Activated CD4-positive, alpha-beta T cell treated with anti-CD3 and anti-CD28 coated beads for 36 hours (primary cell): ENCODE measurements around the gene FKBP7. TPM values are rescaled to one million over a fixed set of nuclear protein-coding genes. Genes with fewer than 3 reads are reported as not detected.

ENCODE experiments used
- ATAC-seq: fragments of 200-7000 bp; cut with Tn5 transposase; one replicate; pipeline ENCODE4 v1.10.0; 2021; ENCODE audit warnings: mild to moderate bottlenecking, moderate library complexity
- CTCF ChIA-PET: fragments of 350-600 bp; sonication (Branson Sonifier 250); formaldehyde crosslinking; loops from one replicate; lab custom pipeline; 2021; ENCODE audit warnings: antibody characterized with exemption; lab: Charles Lee
- POLR2A ChIA-PET: fragments of 350-600 bp; sonication (Branson Sonifier 250); formaldehyde crosslinking; loops from one replicate; lab custom pipeline; 2021; ENCODE audit warnings: antibody characterized with exemption, inconsistent platforms; lab: Charles Lee
- DNase-seq: peaks from one replicate; pipeline ENCODE4 v3.0.0-alpha.2; 2020
- H3K27ac Mint-ChIP-seq: one replicate; pipeline ENCODE4 v1.8.0; 2021; ENCODE audit warnings: mixed read lengths
- H3K27me3 Mint-ChIP-seq: one replicate; pipeline ENCODE4 v1.8.0; 2021; ENCODE audit warnings: mixed read lengths
- H3K36me3 Mint-ChIP-seq: one replicate; pipeline ENCODE4 v1.8.0; 2021; ENCODE audit warnings: low read depth, mixed read lengths
- H3K4me1 Mint-ChIP-seq: one replicate; pipeline ENCODE4 v1.8.0; 2021; ENCODE audit warnings: mixed read lengths
- H3K4me3 Mint-ChIP-seq: one replicate; pipeline ENCODE4 v1.8.0; 2021; ENCODE audit warnings: mild to moderate bottlenecking, moderate library complexity, mixed read lengths
- H3K9me3 Mint-ChIP-seq: one replicate; pipeline ENCODE4 v1.8.0; 2021; ENCODE audit warnings: low read depth, mixed read lengths
- intact Hi-C, 2 experiments: fragments of 100-400 bp; cut with DNase I in 1 of 2; cut with micrococcal nuclease in 1 of 2; formaldehyde crosslinking; loops; one replicate each; pipeline versions ENCODE4 v1.14.2 to v1.15.1; 2022 to 2024; cut with DNase I, micrococcal nuclease
- total RNA-seq, 2 experiments: library from RNA; stranded (reverse); gene quantifications; one replicate each; pipeline ENCODE4 v1.2.3, GENCODE V29; 2021

Gene FKBP7
- total RNA-seq, 2 experiments from 2014 or later: 3.4 to 4.8 TPM

DNA sequence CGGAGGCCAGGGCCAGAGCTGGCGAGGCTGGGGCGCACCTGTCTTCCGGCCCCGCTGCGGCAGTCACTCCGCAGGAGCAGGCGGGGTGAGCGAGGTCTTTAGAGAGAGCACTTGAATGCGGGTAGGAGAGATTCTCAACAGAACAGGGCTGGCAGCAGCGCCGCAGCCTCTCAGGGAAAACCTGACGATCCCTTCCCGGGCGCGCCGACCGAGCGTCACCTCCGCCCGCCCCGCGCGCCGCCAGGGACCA, 28.0 kb downstream of the FKBP7 start:
- peaks cover 27% of the 10 kb centered on the region for H3K4me1 Mint-ChIP-seq
- DNase-seq: peak; percentile 90
- no peaks in the 10 kb centered on the region for H3K27me3 Mint-ChIP-seq
- peak overlapping the region; percentile 88 for H3K4me3 Mint-ChIP-seq
- intact Hi-C loops: loop anchor here (1.0 to 2.0 kb wide), 7 partner anchors 36 to 1238 kb away; partner anchors contain the start of genes HNRNPA3 (in 1 of the 2) and OSBPL6 (in 1 of the 2)
- peak; percentile 57 for ATAC-seq
- H3K36me3 Mint-ChIP-seq: peaks cover 30% of the 10 kb centered on the region
- no peaks in the 10 kb centered on the region for H3K9me3 Mint-ChIP-seq
- POLR2A ChIA-PET: interaction anchor here (0.7 to 1.6 kb wide), 2 partner anchors 37 to 39 kb away, joined by 3 to 4 read pairs; no protein-coding TSS in a partner anchor
- H3K27ac Mint-ChIP-seq: peak overlapping the region; percentile 90
- CTCF ChIA-PET: interaction anchor here (1.0 to 1.5 kb wide), 4 partner anchors 31 to 339 kb away, joined by 4 to 7 read pairs (median 4); partner anchors contain the start of gene RBM45

DNA sequence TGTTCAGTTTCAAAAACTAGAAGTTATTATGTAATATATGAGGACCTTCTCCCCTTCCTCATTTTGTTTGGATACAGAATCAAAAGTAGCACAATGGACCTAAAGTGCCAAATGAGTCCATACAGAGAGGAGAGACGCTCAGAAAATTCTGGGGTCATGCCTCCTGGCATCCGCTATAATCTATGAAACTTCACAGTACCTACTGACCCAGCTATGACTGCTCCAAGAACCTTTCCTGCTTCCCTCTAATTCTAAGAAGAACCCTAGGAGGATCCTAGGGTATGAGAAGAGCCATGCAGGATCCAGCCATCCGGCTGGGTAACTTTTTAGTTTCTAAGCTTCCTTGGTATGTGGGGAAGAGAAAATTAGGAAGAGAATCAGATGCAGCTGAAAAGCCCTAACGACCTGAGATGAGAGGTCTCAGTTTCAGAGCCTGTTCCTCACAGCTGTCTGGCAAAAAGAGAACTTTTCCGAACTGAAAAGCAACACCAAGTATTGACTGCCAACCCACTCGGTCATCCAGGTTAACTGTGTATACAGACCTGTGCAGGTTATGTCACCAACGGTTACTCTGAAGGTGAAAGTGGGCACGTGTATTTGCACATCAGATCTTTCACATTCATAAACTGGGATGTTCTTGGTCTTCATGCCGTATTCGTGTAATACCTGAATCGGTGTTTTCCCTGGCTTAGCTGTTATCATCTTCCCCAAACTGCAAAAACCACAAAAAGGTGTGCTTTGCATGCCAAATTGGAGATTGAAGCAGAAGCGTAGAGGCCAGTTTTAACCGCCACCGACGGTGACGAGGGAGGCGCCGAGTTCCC, 28.5 kb downstream of the FKBP7 start:
- Mint-ChIP-seq H3K4me1 (peaks cover 29% of the 10 kb centered on the region), H3K36me3 (peaks cover 36% of the 10 kb centered on the region), H3K4me3 (peak overlapping the region; percentile 88), H3K9me3 (no peaks in the 10 kb centered on the region), H3K27ac (peak overlapping the region; percentile 90), H3K27me3 (no peaks in the 10 kb centered on the region)
- ATAC-seq (no peak), DNase-seq (no peak)
- intact Hi-C loops: loop anchor here (1.0 to 2.0 kb wide), 7 partner anchors 36 to 1237 kb away; partner anchors contain the start of genes HNRNPA3 (in 1 of the 2) and OSBPL6 (in 1 of the 2)
- ChIA-PET CTCF (interaction anchor here (0.8 to 1.5 kb wide), 6 partner anchors 30 to 338 kb away, joined by 3 to 7 read pairs (median 4); partner anchors contain the start of gene RBM45), POLR2A (interaction anchor here (1.1 to 1.6 kb wide), 2 partner anchors 36 to 81 kb away, joined by 3 to 4 read pairs; no protein-coding TSS in a partner anchor)

DNA sequence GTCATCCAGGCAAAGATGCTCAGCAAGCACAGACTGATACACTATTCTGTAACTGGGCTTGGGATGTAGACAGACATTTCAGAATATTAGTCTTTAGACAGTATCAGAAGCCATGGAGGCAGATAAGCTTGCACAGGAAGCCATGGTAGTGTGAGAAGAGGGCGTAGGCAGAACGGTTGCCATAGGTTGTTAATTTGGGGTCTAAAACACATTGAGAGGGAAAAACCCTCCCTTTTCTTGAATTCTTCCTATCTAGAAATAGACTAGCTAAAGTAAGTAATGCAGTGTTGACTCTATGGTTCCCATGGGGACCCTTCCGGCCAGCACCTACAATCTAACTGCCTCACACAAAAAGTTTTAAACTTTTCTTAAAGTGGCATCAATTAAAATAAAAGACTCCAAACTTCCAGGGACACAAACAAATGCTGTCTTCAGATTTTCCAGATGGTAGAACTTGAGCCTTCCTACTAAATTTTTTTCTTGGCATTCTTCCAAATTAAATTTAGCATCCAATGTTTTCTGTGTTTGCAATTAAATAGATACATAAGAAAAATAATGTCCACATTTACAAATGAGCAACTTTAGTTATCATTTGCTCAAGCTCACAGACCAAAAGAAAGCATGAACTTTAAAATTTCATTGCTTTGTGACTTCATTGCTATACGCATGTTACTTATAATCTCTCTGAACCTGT, 29.3 kb downstream of the FKBP7 start:
- peak overlapping the region; percentile 88 for H3K4me3 Mint-ChIP-seq
- intact Hi-C loops: no loop called here
- CTCF ChIA-PET: interaction anchor here (0.8 to 1.5 kb wide), 5 partner anchors 32 to 74 kb away, joined by 3 to 7 read pairs (median 4); no protein-coding TSS in a partner anchor

DNA sequence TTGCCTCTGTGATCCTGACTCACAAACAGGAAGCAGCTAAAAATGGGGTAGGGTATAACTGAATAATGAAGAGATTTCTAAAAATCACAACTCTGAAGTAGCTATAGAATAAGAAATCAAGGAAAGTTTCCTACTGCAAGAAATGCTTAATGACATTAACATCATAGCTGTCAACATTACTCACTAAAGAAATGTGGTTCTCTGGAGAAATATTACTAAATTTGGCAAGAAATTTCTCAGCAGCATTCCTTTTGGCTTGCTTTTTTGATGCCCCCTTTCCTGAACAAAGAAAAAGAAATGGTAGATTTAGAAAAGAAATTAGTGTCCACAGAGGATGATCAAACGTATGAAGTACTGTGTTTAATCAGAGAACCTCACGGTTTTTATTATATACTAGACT, 37.0 kb downstream of the FKBP7 start:
- Mint-ChIP-seq H3K27me3 (no peaks in the 10 kb centered on the region), H3K4me3 (no peak overlapping the region), H3K9me3 (no peaks in the 10 kb centered on the region), H3K4me1 (peaks cover 2% of the 10 kb centered on the region), H3K27ac (no peak overlapping the region), H3K36me3 (peaks cover 46% of the 10 kb centered on the region)
- ChIA-PET POLR2A (no interaction called here), CTCF (interaction anchor here (2.2 kb wide), 1 partner anchor 27 kb away, joined by 9 read pairs; no protein-coding TSS in a partner anchor)
- ATAC-seq: no peak
- intact Hi-C loops: no loop called here
- no peak for DNase-seq

More for the DNA sequence above, 29.3 kb downstream of the FKBP7 start:
- Mint-ChIP-seq H3K27me3 (no peaks in the 10 kb centered on the region), H3K27ac (peak overlapping the region; percentile 90), H3K36me3 (peaks cover 40% of the 10 kb centered on the region), H3K9me3 (no peaks in the 10 kb centered on the region), H3K4me1 (peaks cover 29% of the 10 kb centered on the region)
- ATAC-seq: no peak
- POLR2A ChIA-PET: interaction anchor here (1.1 kb wide), 1 partner anchor 82 kb away, joined by 3 read pairs; no protein-coding TSS in a partner anchor
- no peak for DNase-seq

DNA sequence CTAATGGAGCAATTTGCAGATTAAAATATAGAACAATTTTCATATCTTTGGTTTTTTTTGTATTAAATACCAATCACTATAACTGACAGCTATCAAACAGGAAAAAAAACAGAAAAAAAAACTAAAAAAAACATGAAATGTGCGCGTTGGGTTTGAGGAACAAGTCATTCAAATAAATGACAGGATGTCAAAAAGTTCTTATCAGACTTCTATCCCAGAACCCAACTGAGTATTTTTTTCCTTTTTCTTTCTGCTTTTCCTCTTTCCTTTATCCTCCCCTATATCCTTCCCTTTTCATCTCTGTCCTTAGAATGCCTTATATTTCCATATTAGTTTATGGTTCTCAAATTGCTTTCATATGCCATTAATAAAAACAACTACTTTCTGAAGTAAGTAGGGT, 41.7 kb downstream of the FKBP7 start:
- no peak for ATAC-seq
- intact Hi-C loops: no loop called here
- ChIA-PET POLR2A (no interaction called here), CTCF (interaction anchor here (1.5 kb wide), 1 partner anchor 43 kb away, joined by 4 read pairs; no protein-coding TSS in a partner anchor)
- Mint-ChIP-seq H3K27ac (no peak overlapping the region), H3K9me3 (no peaks in the 10 kb centered on the region), H3K36me3 (peaks cover 46% of the 10 kb centered on the region), H3K4me3 (no peak overlapping the region), H3K27me3 (no peaks in the 10 kb centered on the region), H3K4me1 (no peaks in the 10 kb centered on the region)
- no peak for DNase-seq

DNA sequence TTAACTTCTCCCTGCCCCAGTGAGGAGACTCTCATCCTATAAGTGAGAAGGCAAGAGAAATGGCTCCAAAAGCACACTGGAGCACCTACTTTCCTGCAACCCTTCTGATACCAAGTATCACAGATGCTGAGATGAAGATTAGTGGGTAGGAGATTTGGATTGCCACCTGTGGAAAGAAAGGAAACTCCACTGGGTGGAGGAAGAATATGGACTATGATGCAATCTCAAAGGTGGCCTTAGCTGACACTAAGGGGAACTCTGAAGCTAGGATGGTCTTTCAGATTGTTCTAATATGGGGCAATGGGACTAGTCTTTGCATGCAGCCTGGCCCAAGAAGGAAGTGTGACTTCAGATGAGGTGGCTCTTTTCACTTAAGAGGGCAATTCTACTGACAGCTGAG, 49.1 kb downstream of the FKBP7 start:
- intact Hi-C loops: no loop called here
- CTCF ChIA-PET: interaction anchor here (1.4 to 1.8 kb wide), 2 partner anchors 10 to 14 kb away, joined by 8 to 11 read pairs; no protein-coding TSS in a partner anchor
- H3K36me3 Mint-ChIP-seq: peaks cover 68% of the 10 kb centered on the region

DNA sequence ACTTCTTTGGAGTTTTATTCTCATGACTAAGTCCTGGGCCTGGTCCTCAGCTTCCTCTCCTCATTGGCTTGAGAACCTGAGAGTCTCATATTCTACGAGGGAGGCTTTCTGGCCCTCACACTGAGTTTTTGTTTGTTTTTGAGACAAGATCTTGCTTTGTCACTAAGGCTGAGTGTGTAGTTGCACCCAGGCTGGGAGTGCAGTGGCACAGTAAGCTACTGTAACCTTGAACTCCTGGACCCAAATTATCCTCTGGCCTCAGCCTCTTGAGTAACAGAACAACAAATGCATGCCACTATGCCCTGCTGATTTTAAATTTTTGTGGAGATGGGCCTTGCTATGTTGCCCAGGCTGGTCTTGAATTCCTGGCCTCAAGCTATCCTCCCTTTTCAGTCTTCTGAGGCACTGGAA, 50.0 kb downstream of the FKBP7 start:
- no peak overlapping the region for H3K4me3 Mint-ChIP-seq
- no peaks in the 10 kb centered on the region for H3K27me3 Mint-ChIP-seq
- peak overlapping the region; percentile 43 for H3K27ac Mint-ChIP-seq
- H3K36me3 Mint-ChIP-seq: peaks cover 66% of the 10 kb centered on the region
- no peaks in the 10 kb centered on the region for H3K4me1 Mint-ChIP-seq
- peaks cover 15% of the 10 kb centered on the region for H3K9me3 Mint-ChIP-seq
- ChIA-PET CTCF (interaction anchor here (0.9 to 1.8 kb wide), 3 partner anchors 9 to 43 kb away, joined by 3 to 11 read pairs (median 8); no protein-coding TSS in a partner anchor), POLR2A (interaction anchor here (1.4 kb wide), 1 partner anchor 19 kb away, joined by 4 read pairs; no protein-coding TSS in a partner anchor)
- ATAC-seq (no peak), DNase-seq (no peak)
- intact Hi-C loops: no loop called here

More for the DNA sequence above, 49.1 kb downstream of the FKBP7 start:
- H3K27me3 Mint-ChIP-seq: no peaks in the 10 kb centered on the region
- no peak overlapping the region for H3K27ac Mint-ChIP-seq
- ATAC-seq (no peak), DNase-seq (no peak)
- H3K4me3 Mint-ChIP-seq: no peak overlapping the region
- H3K9me3 Mint-ChIP-seq: peaks cover 15% of the 10 kb centered on the region
- H3K4me1 Mint-ChIP-seq: no peaks in the 10 kb centered on the region
- POLR2A ChIA-PET: no interaction called here

DNA sequence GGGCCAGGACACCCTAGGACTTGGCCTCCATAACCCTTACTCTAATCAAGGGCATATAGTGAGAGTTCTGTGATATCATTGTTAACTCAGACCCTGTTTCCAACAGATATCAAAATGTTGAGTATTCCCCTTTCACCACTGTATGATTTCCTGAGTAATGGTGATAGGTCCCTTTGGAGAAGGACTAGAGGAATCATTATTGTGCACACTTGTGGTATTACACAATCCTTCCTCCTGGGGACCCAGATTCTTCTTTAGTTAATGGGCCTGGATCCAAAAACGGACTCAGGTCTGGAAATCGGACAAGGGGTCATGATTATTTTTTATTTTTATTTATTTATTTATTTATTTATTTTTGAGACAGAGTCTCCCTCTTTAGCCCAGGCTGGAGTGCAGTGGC, 50.9 kb downstream of the FKBP7 start:
- no peak overlapping the region for H3K27ac Mint-ChIP-seq
- DNase-seq (no peak), ATAC-seq (no peak)
- peaks cover 65% of the 10 kb centered on the region for H3K36me3 Mint-ChIP-seq
- intact Hi-C loops: no loop called here
- H3K9me3 Mint-ChIP-seq: peaks cover 15% of the 10 kb centered on the region
- POLR2A ChIA-PET: interaction anchor here (1.4 kb wide), 1 partner anchor 20 kb away, joined by 4 read pairs; no protein-coding TSS in a partner anchor
- H3K4me1 Mint-ChIP-seq: no peaks in the 10 kb centered on the region
- CTCF ChIA-PET: interaction anchor here (0.7 kb wide), 1 partner anchor 12 kb away, joined by 3 read pairs; no protein-coding TSS in a partner anchor
- no peaks in the 10 kb centered on the region for H3K27me3 Mint-ChIP-seq
- H3K4me3 Mint-ChIP-seq: no peak overlapping the region

DNA sequence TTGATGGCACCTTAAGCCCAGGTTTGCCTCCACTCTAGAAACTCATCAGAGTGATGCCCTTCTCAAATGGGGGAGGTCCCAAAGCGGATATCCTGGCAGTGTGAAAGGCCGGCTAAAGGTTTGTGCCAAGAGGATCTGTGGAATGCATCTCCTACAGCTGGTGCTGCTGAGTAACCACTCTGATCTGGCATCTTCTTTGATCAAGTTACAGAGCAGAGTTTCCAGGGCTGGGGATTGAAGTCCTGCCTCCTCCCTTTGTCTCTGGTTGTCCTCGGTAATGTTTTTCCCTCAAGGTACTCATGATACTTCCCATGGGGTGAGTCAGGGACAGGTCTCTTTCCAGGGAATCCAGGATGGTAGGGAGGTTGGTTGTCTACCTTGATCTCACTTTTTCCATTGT, 52.0 kb downstream of the FKBP7 start:
- Mint-ChIP-seq H3K4me3 (no peak overlapping the region), H3K9me3 (peaks cover 15% of the 10 kb centered on the region), H3K27ac (no peak overlapping the region), H3K27me3 (no peaks in the 10 kb centered on the region), H3K36me3 (peaks cover 60% of the 10 kb centered on the region), H3K4me1 (no peaks in the 10 kb centered on the region)
- ChIA-PET POLR2A (no interaction called here), CTCF (no interaction called here)
- intact Hi-C loops: no loop called here
- ATAC-seq: no peak
- no peak for DNase-seq

DNA sequence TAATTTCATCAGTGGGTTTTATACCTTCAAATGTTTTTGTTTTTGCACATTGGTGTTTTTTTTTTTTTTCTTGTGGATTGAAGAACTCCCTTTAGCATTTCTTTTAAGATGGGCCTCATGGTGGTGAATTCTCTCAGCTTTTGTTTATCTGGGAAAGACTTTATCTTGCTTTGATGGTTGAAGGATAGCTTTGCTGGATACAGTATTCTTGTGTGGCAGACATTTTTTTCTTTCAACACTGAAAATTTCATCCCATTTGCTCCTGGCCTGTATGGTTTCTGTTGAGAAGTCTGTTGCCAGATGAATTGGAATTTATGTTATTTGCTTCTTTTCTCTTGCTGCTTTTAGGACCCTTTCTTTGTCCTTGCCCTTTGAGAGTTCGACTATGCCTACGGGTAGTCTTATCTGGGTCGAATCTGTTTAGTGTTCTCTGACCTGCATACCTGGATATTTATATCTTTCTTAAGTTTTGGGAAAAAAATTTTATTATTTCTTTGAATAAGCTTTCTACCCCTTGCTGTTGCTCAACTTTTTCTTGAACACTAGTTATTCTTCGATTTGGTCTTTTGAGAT, 53.1 kb downstream of the FKBP7 start:
- intact Hi-C loops: no loop called here
- no peak for DNase-seq
- no peak overlapping the region for H3K4me3 Mint-ChIP-seq
- H3K36me3 Mint-ChIP-seq: peaks cover 55% of the 10 kb centered on the region
- ChIA-PET POLR2A (no interaction called here), CTCF (interaction anchor here (1.3 kb wide), 1 partner anchor 11 kb away, joined by 5 read pairs; no protein-coding TSS in a partner anchor)
- no peak for ATAC-seq
- peaks cover 15% of the 10 kb centered on the region for H3K9me3 Mint-ChIP-seq
- H3K4me1 Mint-ChIP-seq: no peaks in the 10 kb centered on the region
- no peaks in the 10 kb centered on the region for H3K27me3 Mint-ChIP-seq
- no peak overlapping the region for H3K27ac Mint-ChIP-seq
